Right lobe of liver (tissue), 6 donors: Measurements from ENCODE around the gene MYH13. TPM values are rescaled to one million over a fixed set of nuclear protein-coding genes. Genes with fewer than 3 reads are reported as not detected.

Source experiments
- ATAC-seq, 4 donors: fragments of 200-7000 bp; cut with Tn5 transposase; one replicate each; pipeline ENCODE4 v1.9.1; 2020; ENCODE audit warnings: mild to moderate bottlenecking in 4 of 4, moderate library complexity in 4 of 4
- DNase-seq, 3 donors: peaks; one replicate each; pipeline ENCODE4 v3.0.0-alpha.2; 2020
- H3K27ac ChIP-seq, 3 donors: fragments of 200-600 bp; one replicate each; pipeline ENCODE4 v1.8.0; 2022
- H3K27me3 ChIP-seq, 2 donors: fragments of 200-600 bp; one replicate each; pipeline ENCODE4 v1.8.0; 2022
- H3K36me3 ChIP-seq, 4 donors: fragments of 200-600 bp; sonication (generic) in 1 of 4; one replicate each; pipeline versions ENCODE4 v1.5.1 to v1.8.0; 2017 to 2022; ENCODE audit warnings: control low read depth in 1 of 4
- H3K4me1 ChIP-seq, 4 donors: fragments of 200-600 bp; sonication (generic) in 1 of 4; one replicate each; pipeline versions ENCODE4 v1.5.1 to v1.8.0; 2017 to 2022; ENCODE audit warnings: control low read depth in 1 of 4
- H3K4me3 ChIP-seq, 3 donors: fragments of 200-600 bp; one replicate each; pipeline ENCODE4 v1.8.0; 2022
- H3K9me3 ChIP-seq, 4 donors: fragments of 200-600 bp; sonication (generic) in 1 of 4; one replicate each; pipeline versions ENCODE4 v1.5.1 to v1.8.0; 2017 to 2022; ENCODE audit warnings: control low read depth in 1 of 4
- CTCF ChIP-seq, 4 donors: fragments of 200-600 bp in 3 of 4; fragments of 450-650 bp in 1 of 4; IDR thresholded peaks; one replicate each; pipeline versions ENCODE4 v1.5.1 to v1.8.0; 2016 to 2022; ENCODE audit warnings: antibody characterized with exemption in 4 of 4, mild to moderate bottlenecking in 2 of 4
- POLR2A ChIP-seq: fragments of 450-650 bp; IDR thresholded peaks from one replicate; pipeline ENCODE4 v1.6.1; 2017; ENCODE audit warnings: antibody characterized with exemption, mild to moderate bottlenecking
- WGBS: methylation state at CpG from one replicate; pipeline ENCODE4 v1.1.6; 2018; ENCODE audit warnings: low coverage, low lambda C conversion rate; ENCODE audit not compliant: insufficient coverage; ENCODE audit errors: missing lambda C conversion rate; 5-methylcytosine and 5-hydroxymethylcytosine counted together
- intact Hi-C, 2 donors: fragments of 100-400 bp; cut with DNase I; formaldehyde crosslinking; loops; one replicate each; pipeline versions ENCODE4 v1.11.2 to v1.14.1; 2022
- total RNA-seq, 6 experiments: library from RNA; depleted of rRNA in 2 of 6; stranded (reverse); fragments of >200 nt in 2 of 6; fragmentation: NEBNext Ultra II Directional in 3 of 6; extraction: Animal tissue kit (Norgen Biotek cat#: 25700) in 3 of 6; gene quantifications; one replicate each; pipeline versions ENCODE4 v1.1.0 to v1.2.4, GENCODE V29; 2016 to 2023
- donor health status: DM: no; HTN: yes; CAD: no.
- donor health status: DM: no; HTN: no; CAD: no.
- donor health status: DM: no; HTN: no; CAD: no.
- donor health status: DM: no; HTN: yes; CAD: no.
- donor health status: DM: no; HTN: yes; CAD: no.

The MYH13 gene
- total RNA-seq, 6 experiments from 2014 or later: not detected

DNA sequence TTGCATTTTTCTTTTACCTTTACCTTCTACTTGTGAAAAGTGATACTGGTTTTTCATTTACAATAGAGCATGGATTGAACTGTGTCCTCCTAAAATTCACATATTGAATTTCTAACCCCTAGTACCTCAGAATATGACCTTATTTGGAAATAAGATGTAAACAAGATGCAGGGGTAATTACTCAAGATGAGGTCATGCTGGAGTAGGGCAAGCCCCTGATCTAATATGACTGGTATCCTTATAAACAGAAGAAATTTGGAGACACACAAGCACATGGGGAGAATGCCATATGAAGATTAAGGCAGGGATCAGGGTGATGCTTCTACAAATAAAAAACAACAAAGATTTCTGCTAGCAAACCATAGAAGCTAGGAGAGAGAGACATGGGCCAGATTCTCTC lies 12.2 kb downstream of the MYH13 start:
- Histone ChIP-seq H3K4me1 (no peaks in the 10 kb centered on the region), H3K27ac (no peak overlapping the region), H3K36me3 (no peaks in the 10 kb centered on the region), H3K27me3 (no peaks in the 10 kb centered on the region), H3K4me3 (no peak overlapping the region), H3K9me3 (no peaks in the 10 kb centered on the region)
- TF ChIP-seq POLR2A: no peak
- no peak for TF ChIP-seq CTCF (IDR thresholded peaks at IDR 0.05)
- ATAC-seq: no peak
- intact Hi-C loops: no loop called here
- DNase-seq: no peak

GRCh38 chr17:10357768-10358167 lies 15.0 kb downstream of the MYH13 start:
- no peaks in the 10 kb centered on the region for H3K4me1 ChIP-seq
- H3K4me3 ChIP-seq: no peak overlapping the region
- 6% methylated on average over 3 of the region's 4 CpGs for WGBS
- H3K27ac ChIP-seq: no peak overlapping the region
- no peaks in the 10 kb centered on the region for H3K36me3 ChIP-seq
- H3K27me3 ChIP-seq: no peaks in the 10 kb centered on the region
- no peaks in the 10 kb centered on the region for H3K9me3 ChIP-seq
- TF ChIP-seq CTCF (IDR thresholded peaks at IDR 0.05) (peak in 3 of 4 donors; percentile 41 to 47 (median 46)), POLR2A (no peak)
- intact Hi-C loops: loop anchor here in 1 of 2 donors (10.0 kb wide), 1 partner anchor 63 kb away; no protein-coding TSS in a partner anchor
- ATAC-seq (peak in 1 of 4 donors; percentile 47), DNase-seq (peak in 1 of 3 donors; percentile 29)

DNA sequence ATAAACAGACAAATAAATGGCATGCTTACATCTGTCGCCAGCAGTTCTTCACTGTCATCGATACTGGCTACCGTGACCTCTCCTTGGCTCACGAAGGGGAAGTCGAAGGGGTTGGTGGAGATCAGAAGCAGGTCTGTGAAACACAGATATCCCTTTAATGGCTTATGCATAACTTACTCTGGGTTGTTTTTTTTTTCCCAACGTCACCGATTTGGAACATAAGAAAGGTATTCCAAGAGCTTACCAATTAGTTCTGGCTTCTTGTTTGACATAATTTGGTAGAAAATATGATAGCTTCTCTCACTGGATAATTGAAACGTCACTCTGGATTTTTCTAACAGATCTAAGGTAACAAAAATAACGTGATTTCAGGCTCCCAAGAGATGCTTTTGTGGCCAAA lies 18.2 kb downstream of the MYH13 start:
- H3K36me3 ChIP-seq: no peaks in the 10 kb centered on the region
- ATAC-seq (no peak), DNase-seq (no peak)
- TF ChIP-seq CTCF (IDR thresholded peaks at IDR 0.05): no peak
- no peak for TF ChIP-seq POLR2A
- intact Hi-C loops: loop anchor here in 1 of 2 donors (10.0 kb wide), 1 partner anchor 60 kb away; no protein-coding TSS in a partner anchor
- H3K4me3 ChIP-seq: no peak overlapping the region
- H3K27ac ChIP-seq: no peak overlapping the region
- no peaks in the 10 kb centered on the region for H3K4me1 ChIP-seq
- 54% methylated on average over 9 of the region's 9 CpGs for WGBS
- H3K27me3 ChIP-seq: no peaks in the 10 kb centered on the region
- H3K9me3 ChIP-seq: no peaks in the 10 kb centered on the region

DNA sequence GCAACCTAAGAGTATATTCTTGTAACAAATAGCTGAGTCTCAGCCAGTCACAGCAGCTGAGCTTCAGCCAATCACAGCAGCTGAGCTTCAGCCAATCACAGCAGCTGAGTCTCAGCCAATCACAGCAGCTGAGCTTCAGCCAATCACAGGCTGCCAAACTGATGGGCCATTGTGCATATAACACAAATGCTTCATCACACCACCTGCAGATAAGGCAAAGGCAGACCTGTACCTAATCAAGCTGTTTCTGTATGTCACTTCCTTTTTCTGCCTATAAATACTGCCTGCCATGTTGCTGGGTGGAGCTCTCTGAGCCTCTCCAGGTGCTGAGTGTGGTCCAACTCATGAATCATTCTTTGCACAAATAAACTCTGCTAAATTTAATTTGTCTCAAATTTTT lies 19.9 kb downstream of the MYH13 start:
- DNase-seq (no peak), ATAC-seq (no peak)
- no peaks in the 10 kb centered on the region for H3K4me1 ChIP-seq
- H3K9me3 ChIP-seq: no peaks in the 10 kb centered on the region
- no peak overlapping the region for H3K27ac ChIP-seq
- no peaks in the 10 kb centered on the region for H3K36me3 ChIP-seq
- no peak for TF ChIP-seq CTCF (IDR thresholded peaks at IDR 0.05)
- TF ChIP-seq POLR2A: no peak
- intact Hi-C loops: loop anchor here in 1 of 2 donors (10.0 kb wide), 1 partner anchor 58 kb away; no protein-coding TSS in a partner anchor
- no peak overlapping the region for H3K4me3 ChIP-seq
- no peaks in the 10 kb centered on the region for H3K27me3 ChIP-seq

DNA sequence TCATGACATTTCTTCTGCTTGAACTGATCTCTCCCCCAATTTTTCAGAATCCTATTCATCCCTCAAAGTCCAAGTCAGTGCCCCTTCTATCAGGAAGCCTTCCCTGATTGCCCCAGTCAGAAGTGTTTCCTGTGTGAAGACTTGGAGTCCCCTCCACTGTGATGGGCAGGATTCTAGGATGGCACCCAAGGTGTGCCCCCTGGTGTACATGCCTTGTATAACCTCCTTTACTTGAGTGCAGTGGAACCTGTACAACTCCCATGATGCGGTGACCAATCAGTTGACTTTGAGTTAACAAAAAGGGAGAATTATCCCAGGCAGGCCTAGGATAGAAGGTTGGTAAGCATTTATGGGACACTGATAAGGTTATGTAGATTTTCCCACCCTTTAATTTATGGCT lies 23.4 kb downstream of the MYH13 start:
- no peak overlapping the region for H3K4me3 ChIP-seq
- H3K9me3 ChIP-seq: no peaks in the 10 kb centered on the region
- no peaks in the 10 kb centered on the region for H3K36me3 ChIP-seq
- H3K27ac ChIP-seq: no peak overlapping the region
- TF ChIP-seq POLR2A: no peak
- TF ChIP-seq CTCF (IDR thresholded peaks at IDR 0.05): peak in 1 of 4 donors; percentile 5
- intact Hi-C loops: no loop called here
- DNase-seq (no peak), ATAC-seq (no peak)
- WGBS: 75% methylated on average over 1 of the region's 1 CpG
- H3K27me3 ChIP-seq: no peaks in the 10 kb centered on the region
- H3K4me1 ChIP-seq: no peaks in the 10 kb centered on the region
